ENCODE measurements around the gene SEMA5B.
A peak's percentile ranks its signal among the peaks of the same experiment; 100 is the strongest.

SEMA5B gene

GRCh38 chr3:123027292-123028232 is at the start of gene SEMA5B:
Gene SEMA5B (minus strand): TSS chr3:123027763. CDS start chr3:122961263, 66,500 bp downstream.
- peak; percentile 62 for TF ChIP-seq CTCF (IDR thresholded peaks at IDR 0.05; ENCODE audit: borderline replicate concordance, insufficient read depth, low read depth, low read length)
- peak within 1 kb of the TSS; percentile 52 for H3K4me3 ChIP-seq (ENCODE audit: low read depth, low read length)

- no peak for TF ChIP-seq CTCF (IDR thresholded peaks at IDR 0.05; ENCODE audit: borderline replicate concordance, insufficient read depth, low read depth, low read length)
Observed at GRCh38 chr3:123076496-123077418, 49.2 kb upstream of the SEMA5B start.

GRCh38 chr3:123076112-123076495 is 48.5 kb upstream of the SEMA5B start:
- H3K4me3 ChIP-seq (ENCODE audit: low read depth, low read length): no peak overlapping the region
- no peak for TF ChIP-seq CTCF (IDR thresholded peaks at IDR 0.05; ENCODE audit: borderline replicate concordance, insufficient read depth, low read depth, low read length)

More at GRCh38 chr3:123076496-123077418, 49.2 kb upstream of the SEMA5B start:
- no peak overlapping the region for H3K4me3 ChIP-seq (ENCODE audit: low read depth, low read length)

GRCh38 chr3:123075359-123075758 is 47.8 kb upstream of the SEMA5B start:
- H3K4me3 ChIP-seq (ENCODE audit: low read depth, low read length): no peak overlapping the region
- no peak for TF ChIP-seq CTCF (IDR thresholded peaks at IDR 0.05; ENCODE audit: borderline replicate concordance, insufficient read depth, low read depth, low read length)

- TF ChIP-seq CTCF (IDR thresholded peaks at IDR 0.05; ENCODE audit: borderline replicate concordance, insufficient read depth, low read depth, low read length): no peak
- H3K4me3 ChIP-seq (ENCODE audit: low read depth, low read length): no peak overlapping the region
Observed at GRCh38 chr3:123072564-123072963, 45.0 kb upstream of the SEMA5B start.

- TF ChIP-seq CTCF (IDR thresholded peaks at IDR 0.05; ENCODE audit: borderline replicate concordance, insufficient read depth, low read depth, low read length): no peak
- H3K4me3 ChIP-seq (ENCODE audit: low read depth, low read length): no peak overlapping the region
Observed at GRCh38 chr3:123072152-123072551, 44.6 kb upstream of the SEMA5B start.
